IPS-18a (cell line): ENCODE measurements around the gene TMPRSS13.

Source experiments
- H3K27ac ChIP-seq: one replicate; pipeline ENCODE4 v1.5.1; 2013; ENCODE audit warnings: low read length
- H3K27me3 ChIP-seq: one replicate; pipeline ENCODE4 v1.6.1; 2013; ENCODE audit warnings: mild to moderate bottlenecking, low read length; ENCODE audit not compliant: control insufficient read depth, insufficient read depth
- H3K36me3 ChIP-seq: one replicate; pipeline ENCODE4 v1.6.1; 2013; ENCODE audit warnings: low read depth, low read length; ENCODE audit not compliant: control insufficient read depth
- H3K4me1 ChIP-seq: one replicate; pipeline ENCODE4 v1.6.1; 2013; ENCODE audit warnings: low read depth, low read length; ENCODE audit not compliant: control insufficient read depth
- H3K4me3 ChIP-seq: one replicate; pipeline ENCODE4 v1.5.1; 2013; ENCODE audit warnings: low read length
- H3K9ac ChIP-seq: one replicate; pipeline ENCODE4 v1.6.1; 2013; ENCODE audit warnings: mild to moderate bottlenecking, low read length, moderate library complexity
- H3K9me3 ChIP-seq: one replicate; pipeline ENCODE4 v1.6.1; 2013; ENCODE audit warnings: low read depth, low read length; ENCODE audit not compliant: control insufficient read depth

The TMPRSS13 gene

DNA sequence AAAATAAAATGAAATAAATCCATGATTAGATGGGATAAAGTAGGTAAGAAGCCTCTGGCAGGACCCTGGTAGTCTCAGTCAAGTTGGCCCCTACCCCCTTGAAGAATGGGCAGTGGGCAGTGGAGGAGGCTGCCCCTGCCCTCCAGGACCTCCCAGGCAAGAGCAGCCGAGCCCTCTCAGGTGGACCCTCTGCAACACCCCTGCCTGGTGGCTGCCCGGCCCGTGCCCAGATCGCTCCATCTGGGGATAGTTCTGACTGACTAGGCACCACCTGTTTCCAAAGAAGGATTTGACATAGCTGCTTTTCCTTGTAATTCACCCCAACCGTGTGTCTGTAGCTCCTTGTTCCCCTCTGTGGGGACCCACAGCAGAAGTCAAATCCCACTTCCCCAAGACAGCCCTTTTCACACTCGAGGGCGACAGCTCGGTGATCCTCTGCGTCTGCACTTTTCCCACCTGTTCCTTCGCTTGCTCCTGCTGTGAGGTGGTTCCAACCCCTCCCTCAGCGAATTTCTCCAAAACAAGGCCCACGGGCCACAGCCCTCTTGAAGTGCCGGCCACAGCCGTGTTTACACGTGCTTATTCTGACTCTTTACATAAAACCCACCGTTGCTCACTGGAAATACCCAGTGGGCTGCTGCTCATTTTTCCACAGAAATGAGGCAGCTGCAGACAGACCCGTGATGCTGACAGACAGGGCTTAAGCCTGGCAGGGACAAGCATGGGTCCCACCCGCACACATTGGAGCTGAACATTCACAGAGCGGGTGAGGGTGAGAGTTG is 5.5 kb upstream of the TMPRSS13 start:
- Histone ChIP-seq H3K27me3 (no peaks in the 10 kb centered on the region), H3K4me1 (peaks cover 5% of the 10 kb centered on the region), H3K9ac (no peak overlapping the region), H3K36me3 (no peaks in the 10 kb centered on the region), H3K4me3 (no peak overlapping the region), H3K9me3 (no peaks in the 10 kb centered on the region), H3K27ac (no peak overlapping the region)

DNA sequence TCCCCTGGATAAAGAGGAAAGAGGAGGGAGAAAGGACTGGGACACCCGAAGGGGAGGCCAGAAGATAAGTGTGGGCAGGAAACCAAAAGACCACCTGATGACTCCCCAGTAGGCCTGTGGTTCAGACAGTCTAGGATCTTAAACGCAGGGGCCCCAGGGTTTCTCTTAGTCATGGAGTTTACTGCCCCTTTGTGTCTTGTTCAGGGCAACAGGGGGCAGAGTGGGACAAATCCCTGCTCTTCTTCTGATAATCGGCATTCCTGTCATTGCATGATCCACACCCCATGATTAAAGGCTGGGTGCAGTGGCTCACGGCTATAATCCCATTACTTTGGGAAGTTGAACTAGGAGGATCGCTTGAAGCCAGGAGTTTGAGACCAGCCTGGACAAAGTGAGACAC is 4.7 kb upstream of the TMPRSS13 start:
- no peak overlapping the region for H3K9ac ChIP-seq
- peaks cover 13% of the 10 kb centered on the region for H3K4me1 ChIP-seq
- H3K4me3 ChIP-seq = no peak overlapping the region
- no peaks in the 10 kb centered on the region for H3K36me3 ChIP-seq
- no peak overlapping the region for H3K27ac ChIP-seq
- no peaks in the 10 kb centered on the region for H3K9me3 ChIP-seq
- no peaks in the 10 kb centered on the region for H3K27me3 ChIP-seq

DNA sequence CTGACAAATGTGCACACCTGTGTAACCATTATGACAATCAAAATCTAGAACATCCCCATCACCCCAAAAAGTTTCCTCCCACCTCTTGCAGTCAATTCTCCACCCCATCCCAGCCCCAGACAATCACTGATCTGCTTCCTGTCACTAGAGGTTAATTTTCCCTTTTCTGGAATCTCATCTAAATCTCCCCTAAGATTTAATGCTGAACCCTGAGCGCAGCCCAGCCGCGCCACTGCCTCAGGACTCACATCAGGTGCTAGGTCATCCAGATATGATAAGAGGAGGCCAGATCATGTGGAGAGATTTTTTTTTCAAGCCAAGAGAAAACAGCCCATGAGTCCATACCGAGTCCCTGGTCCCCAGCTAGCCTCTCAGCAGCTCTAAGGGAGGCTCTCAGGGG is 4.3 kb upstream of the TMPRSS13 start:
- no peak overlapping the region for H3K9ac ChIP-seq
- H3K27me3 ChIP-seq = no peaks in the 10 kb centered on the region
- H3K36me3 ChIP-seq = no peaks in the 10 kb centered on the region
- no peak overlapping the region for H3K27ac ChIP-seq
- peaks cover 14% of the 10 kb centered on the region for H3K4me1 ChIP-seq
- no peak overlapping the region for H3K4me3 ChIP-seq
- no peaks in the 10 kb centered on the region for H3K9me3 ChIP-seq

GRCh38 chr11:117932947-117933346 is 3.7 kb upstream of the TMPRSS13 start:
- Histone ChIP-seq H3K9ac (no peak overlapping the region), H3K27ac (no peak overlapping the region), H3K36me3 (no peaks in the 10 kb centered on the region), H3K9me3 (no peaks in the 10 kb centered on the region), H3K4me1 (peaks cover 14% of the 10 kb centered on the region), H3K27me3 (no peaks in the 10 kb centered on the region), H3K4me3 (no peak overlapping the region)

- no peaks in the 10 kb centered on the region for H3K27me3 ChIP-seq
- peaks cover 14% of the 10 kb centered on the region for H3K4me1 ChIP-seq
These were observed 3.2 kb upstream of the TMPRSS13 start for GRCh38 chr11:117932426-117932825.

GRCh38 chr11:117931971-117932370 is 2.8 kb upstream of the TMPRSS13 start:
- Histone ChIP-seq H3K27ac (no peak overlapping the region), H3K4me3 (no peak overlapping the region), H3K36me3 (no peaks in the 10 kb centered on the region), H3K9ac (no peak overlapping the region), H3K4me1 (peaks cover 14% of the 10 kb centered on the region), H3K9me3 (no peaks in the 10 kb centered on the region), H3K27me3 (no peaks in the 10 kb centered on the region)

More at GRCh38 chr11:117932426-117932825, 3.2 kb upstream of the TMPRSS13 start:
- Histone ChIP-seq H3K4me3 (no peak overlapping the region), H3K36me3 (no peaks in the 10 kb centered on the region), H3K9ac (no peak overlapping the region), H3K27ac (no peak overlapping the region), H3K9me3 (no peaks in the 10 kb centered on the region)

DNA sequence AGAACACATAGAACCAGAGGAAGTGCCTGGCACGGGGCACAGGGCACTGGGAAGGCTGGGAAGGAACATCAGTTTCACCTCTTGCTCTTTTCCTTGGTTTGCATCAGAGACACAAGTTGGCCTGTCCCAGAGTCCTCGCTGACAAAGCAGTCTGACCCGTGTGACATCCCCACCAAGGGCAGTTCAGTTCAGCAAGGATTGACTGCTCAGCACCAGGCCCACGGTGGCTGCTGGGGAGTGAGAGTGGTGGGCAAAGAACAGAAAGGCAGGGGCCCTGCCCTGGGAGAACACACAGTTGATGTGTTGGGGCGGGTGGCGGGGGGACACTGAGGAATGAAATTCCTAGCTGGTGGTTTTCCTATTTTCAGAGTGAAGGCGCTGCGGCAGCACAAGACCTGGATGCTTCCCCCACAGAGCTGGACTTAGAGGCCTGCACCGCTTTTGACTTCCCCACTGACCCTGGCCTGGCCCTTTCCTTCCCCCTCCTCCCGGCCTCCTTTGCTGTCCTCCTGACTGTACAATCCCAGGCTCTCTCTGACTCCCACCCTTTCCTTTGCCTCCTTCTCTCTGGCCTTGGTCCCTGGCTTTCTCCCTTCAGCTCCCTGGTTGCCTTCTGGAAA is 2.2 kb upstream of the TMPRSS13 start:
- no peaks in the 10 kb centered on the region for H3K27me3 ChIP-seq
- no peak overlapping the region for H3K4me3 ChIP-seq
- no peaks in the 10 kb centered on the region for H3K36me3 ChIP-seq
- H3K27ac ChIP-seq = no peak overlapping the region
- H3K9me3 ChIP-seq = no peaks in the 10 kb centered on the region
- no peak overlapping the region for H3K9ac ChIP-seq
- H3K4me1 ChIP-seq = peaks cover 14% of the 10 kb centered on the region

- no peaks in the 10 kb centered on the region for H3K36me3 ChIP-seq
- H3K4me1 ChIP-seq = peaks cover 14% of the 10 kb centered on the region
- no peak overlapping the region for H3K9ac ChIP-seq
- no peak overlapping the region for H3K27ac ChIP-seq
- H3K4me3 ChIP-seq = no peak overlapping the region
- H3K9me3 ChIP-seq = no peaks in the 10 kb centered on the region
- H3K27me3 ChIP-seq = no peaks in the 10 kb centered on the region
These were observed 1.6 kb upstream of the TMPRSS13 start for GRCh38 chr11:117930668-117931330.

- H3K9ac ChIP-seq = no peak overlapping the region
- H3K27ac ChIP-seq = no peak overlapping the region
- no peaks in the 10 kb centered on the region for H3K36me3 ChIP-seq
- peaks cover 14% of the 10 kb centered on the region for H3K4me1 ChIP-seq
- H3K4me3 ChIP-seq = no peak overlapping the region
- no peaks in the 10 kb centered on the region for H3K9me3 ChIP-seq
- H3K27me3 ChIP-seq = no peaks in the 10 kb centered on the region
These were observed 841 bp upstream of the TMPRSS13 start for GRCh38 chr11:117929916-117930570.

- Histone ChIP-seq H3K27ac (no peak overlapping the region), H3K4me3 (no peak overlapping the region), H3K36me3 (no peaks in the 10 kb centered on the region), H3K4me1 (peaks cover 14% of the 10 kb centered on the region), H3K9ac (no peak overlapping the region), H3K27me3 (no peaks in the 10 kb centered on the region), H3K9me3 (no peaks in the 10 kb centered on the region)
These were observed 608 bp downstream of the TMPRSS13 start for GRCh38 chr11:117928446-117929141.

GRCh38 chr11:117927926-117928325 is 1.3 kb downstream of the TMPRSS13 start:
- Histone ChIP-seq H3K4me3 (no peak overlapping the region), H3K9me3 (no peaks in the 10 kb centered on the region), H3K9ac (no peak overlapping the region), H3K27me3 (no peaks in the 10 kb centered on the region), H3K36me3 (no peaks in the 10 kb centered on the region), H3K4me1 (peaks cover 12% of the 10 kb centered on the region), H3K27ac (no peak overlapping the region)
